ENCODE results near the gene RIPK3.
A peak's percentile ranks its signal among the peaks of the same experiment; 100 is the strongest.
"Not testable (repeated sequence)": the region's sequence is repeated elsewhere in the genome, so short reads cannot be mapped to it uniquely, and the experiment has no call there.

The RIPK3 gene

DNA sequence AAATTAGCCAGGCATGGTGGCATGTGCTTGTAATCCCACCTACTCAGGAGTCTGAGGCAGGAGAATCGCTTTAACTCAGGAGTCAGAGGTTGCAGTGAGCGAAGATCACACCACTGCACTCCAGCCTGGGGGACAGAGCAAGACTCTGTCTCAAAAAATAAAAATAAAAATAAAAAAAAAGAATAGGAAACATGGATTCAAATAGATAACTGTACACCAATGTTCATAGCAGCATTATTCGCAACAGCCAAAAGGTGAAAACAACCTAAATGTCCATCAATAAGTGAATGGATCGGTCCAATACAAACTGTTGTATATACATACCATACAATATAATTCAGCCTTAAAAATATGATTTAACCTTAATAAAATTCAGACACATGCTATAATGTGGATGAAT lies 3.1 kb upstream of the RIPK3 start:
- DNase-seq, result no peak

DNA sequence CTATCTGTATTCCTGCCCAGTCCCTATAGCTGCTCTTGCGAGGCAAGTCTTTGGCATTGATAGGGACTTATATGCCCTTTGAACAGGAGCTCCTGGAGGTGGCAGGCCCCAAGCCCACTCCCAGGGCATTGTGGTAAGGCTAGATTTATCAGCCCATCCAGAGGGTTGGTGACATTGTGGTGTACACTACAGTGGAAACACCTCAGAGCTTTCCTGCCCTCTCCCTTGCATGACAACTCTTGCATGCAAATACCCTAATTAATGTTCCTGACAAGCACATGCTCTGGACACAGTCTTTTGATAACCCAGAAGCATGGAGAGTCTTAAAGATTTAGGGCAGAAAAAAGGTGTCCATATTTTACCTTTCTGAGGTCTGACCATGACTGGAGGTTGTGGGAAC lies 815 bp upstream of the RIPK3 start:
- DNase-seq, result no peak

DNA sequence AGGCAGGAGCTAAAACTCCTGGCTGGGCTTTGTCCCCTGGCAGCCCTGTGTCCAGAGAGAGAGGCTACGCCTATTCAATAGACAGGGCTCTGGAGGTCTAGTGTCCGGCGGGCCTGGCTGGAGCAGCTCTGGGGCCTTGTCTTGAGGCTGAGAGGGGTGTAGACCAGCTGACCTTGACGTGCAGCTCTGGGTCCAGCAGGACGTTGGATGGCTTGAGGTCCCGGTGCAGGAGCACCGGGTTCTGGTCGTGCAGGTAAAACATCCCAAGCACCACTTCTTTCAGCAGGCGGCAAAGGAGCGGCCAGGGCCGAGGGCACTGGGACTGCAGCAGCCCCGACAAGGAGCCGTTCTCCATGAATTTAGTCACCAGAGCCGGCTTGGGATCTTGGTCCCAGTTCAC lies 948 bp downstream of the RIPK3 start:
- no peak for DNase-seq

DNA sequence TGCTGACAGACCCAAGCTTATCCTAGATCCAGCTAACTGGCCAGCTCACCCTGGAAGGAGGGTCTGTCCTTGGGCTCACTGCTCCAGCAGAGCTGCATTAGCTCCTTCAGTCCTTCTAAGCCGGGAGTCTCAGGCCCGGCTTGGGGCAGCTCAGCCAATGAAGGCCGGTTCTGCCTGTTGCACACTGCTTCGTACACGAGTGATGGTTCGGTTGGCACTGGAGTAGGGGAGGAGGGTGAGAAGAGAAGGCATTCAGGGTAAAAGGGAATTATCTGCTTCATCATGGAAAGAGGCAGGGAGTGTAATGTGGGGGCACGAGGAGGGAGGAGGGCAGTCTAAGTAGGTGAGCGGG lies 2.0 kb downstream of the RIPK3 start:
- no peak for DNase-seq

DNA sequence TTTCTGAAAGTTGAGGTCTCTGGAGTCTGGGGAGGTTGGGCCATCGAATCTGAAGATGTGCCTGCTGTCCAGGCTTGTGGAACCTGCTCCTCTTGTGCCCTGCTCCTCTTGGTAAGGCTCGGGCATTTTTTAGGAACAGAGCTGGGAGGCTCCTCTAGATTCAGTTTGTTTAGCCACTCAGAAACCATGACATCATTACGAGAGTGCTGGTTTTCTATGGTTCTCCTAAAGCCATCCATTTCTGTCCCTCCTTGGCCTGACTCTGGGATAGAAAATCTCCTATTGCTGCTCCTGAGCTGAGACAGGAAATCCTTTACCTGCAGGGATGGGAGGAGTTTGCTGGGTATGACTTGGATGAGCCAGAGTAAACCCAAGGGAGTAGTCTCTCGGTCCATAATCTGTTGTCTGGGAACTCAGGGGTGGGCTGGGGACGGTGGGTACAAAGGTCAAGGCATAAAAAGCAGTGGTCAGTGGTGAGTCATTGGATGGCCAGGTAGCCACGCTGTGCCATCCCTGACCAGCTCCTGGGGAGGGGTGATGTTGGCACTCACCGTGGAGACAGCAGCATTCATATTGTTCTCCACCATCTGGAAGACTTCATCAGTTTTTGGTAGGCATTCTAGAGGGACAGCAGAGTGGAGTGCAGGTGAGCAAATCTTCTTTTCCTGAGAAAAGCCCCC lies 2.5 kb downstream of the RIPK3 start:
- DNase-seq, result no peak

DNA sequence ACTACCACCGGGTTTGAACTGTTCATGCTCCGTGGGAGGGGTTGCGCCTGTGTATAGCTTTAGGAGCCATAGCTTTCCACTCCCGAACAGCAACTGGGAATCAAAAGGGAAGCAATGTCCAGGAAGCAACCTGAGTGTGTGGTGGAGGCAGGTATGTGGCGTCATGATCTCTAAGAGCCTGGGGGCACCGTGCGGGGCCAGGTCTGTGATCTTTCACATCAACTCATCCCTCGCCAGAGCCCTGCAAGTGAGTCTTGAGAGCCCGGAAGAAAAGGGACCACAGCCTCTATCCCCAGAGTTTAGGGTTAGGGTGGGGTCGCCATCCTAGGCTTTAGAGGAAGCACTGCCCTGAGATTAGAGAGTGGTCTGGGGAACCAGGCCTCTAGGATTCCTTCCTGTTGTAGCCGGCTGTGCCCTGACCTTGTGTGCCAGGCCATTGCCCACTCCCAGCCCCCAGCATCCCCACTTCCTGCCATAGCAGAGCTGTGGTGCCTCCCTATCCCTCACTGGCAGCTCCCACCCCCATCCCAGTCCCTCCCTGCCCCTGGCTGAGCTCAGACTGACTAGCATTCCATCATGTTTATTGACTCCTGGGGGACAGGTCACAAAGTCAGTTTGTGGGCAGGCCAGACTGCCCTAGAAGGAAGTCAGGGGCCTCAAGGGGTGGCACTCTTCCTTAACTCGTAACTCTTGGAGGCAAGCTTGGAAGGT lies 4.2 kb downstream of the RIPK3 start:
- DNase-seq, result no peak

DNA sequence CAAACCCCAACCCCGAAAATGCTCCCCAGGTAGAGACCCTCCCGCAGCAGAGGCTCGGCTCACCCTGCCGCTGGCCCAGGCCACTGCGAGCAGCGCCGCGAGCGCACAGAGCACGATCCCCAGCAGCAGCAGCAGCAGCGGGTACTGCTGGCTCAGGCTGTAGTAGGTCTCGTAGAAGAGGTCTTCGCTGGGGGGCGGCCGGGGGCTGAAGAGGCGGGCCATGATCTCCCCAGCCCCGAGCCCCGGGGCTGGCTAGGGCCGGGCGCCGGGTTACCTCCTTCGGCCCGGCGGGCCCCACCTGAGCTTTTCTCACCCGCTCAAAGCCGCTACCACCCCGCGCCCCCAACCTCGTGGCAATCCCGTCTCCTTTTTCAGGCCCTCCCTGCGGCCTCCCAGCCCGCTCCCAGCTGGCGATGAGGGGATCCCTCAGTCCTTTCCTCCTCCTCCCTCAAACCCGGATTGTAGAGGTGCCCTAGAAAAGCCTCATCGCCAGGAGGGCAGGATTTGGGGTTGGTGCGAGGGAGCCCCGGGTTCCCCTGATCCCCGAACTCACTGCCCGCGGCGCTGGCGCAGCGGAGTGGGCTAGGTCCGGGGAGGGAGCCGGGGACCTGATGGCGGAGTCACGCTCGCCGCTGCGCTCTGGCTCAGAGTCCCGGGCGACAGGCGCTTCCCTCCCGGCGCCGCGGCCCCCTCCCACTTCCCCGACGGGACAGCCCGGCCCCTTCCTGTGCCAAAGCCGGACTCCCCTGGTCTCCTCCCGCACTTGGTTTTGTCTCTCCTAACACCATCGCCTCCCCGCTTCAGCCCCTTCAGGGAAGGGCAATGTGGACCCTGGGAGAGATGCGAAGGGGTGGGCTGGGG lies 5.1 kb downstream of the RIPK3 start, which contains the start of gene ADCY4:
Gene ADCY4, minus strand, starts transcription at position 641 of the 861 bp plus-strand sequence. Its CDS starts 419 bp downstream, at position 222.
- no peak for DNase-seq

- DNase-seq, result peak; percentile 89
Measured at GRCh38 chr14:24332268-24332993, 7.4 kb downstream of the RIPK3 start.

DNA sequence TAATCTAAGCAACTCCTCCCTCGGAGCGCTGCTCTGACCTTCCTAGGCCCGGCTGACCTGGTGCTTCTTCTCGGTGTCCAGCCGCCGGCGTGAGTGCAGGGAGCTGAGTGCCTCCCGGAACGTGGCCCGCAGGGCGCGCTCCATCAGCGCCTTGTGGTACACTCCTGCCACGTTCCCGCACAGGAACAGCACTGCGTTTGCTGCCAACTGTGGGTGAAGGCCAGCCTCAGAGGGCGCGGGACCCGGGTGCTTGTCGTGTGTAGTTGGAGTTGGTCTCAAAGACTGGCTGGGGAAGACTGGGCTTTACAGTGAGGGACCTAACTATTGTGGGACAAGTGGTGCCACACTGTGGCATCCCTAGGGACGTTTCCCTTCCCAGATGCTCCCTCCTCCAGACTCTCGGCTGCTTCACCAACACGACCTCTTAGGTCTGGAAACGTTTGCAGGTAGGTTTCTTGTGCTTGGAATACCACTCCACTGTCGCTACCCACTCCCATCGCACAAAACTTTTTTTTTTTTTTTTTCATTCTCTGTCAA lies 8.0 kb downstream of the RIPK3 start:
- no peak for DNase-seq

DNA sequence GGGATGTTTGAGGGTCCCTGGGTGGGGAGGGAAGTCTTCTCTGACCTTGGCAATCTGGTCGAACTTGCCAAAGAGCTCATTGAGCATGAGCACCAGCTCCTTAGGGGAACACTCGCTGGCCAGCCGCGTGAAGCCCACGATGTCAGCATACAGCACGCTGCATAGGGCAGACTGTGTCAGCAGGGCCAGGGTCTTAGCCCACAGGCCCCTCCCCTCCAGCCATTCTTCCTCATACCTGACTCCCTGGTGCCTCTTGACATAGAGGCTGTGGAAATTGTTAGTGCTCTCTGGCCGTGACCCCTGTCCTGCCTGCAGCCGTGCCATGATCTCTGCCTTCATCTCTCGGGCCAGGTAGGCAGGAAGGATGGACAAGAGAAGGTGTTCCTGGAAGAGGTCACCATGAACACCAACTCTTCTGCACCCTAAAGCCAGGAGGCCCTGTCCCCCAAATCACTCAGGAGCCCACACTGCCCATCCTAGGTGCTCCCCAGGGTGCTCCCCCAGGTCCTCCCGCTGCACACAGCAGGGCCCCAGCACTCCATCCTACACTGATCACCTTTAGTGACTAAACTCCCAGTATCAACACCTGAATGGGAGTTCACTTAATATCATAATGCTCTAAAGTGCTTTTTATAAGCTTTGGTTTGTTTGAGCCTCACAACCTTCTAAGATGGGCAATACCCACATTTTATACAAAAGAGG lies 8.7 kb downstream of the RIPK3 start:
- no peak for DNase-seq

GRCh38 chr14:24329736-24330135 lies 10.1 kb downstream of the RIPK3 start:
- peak; percentile 63 for DNase-seq

DNA sequence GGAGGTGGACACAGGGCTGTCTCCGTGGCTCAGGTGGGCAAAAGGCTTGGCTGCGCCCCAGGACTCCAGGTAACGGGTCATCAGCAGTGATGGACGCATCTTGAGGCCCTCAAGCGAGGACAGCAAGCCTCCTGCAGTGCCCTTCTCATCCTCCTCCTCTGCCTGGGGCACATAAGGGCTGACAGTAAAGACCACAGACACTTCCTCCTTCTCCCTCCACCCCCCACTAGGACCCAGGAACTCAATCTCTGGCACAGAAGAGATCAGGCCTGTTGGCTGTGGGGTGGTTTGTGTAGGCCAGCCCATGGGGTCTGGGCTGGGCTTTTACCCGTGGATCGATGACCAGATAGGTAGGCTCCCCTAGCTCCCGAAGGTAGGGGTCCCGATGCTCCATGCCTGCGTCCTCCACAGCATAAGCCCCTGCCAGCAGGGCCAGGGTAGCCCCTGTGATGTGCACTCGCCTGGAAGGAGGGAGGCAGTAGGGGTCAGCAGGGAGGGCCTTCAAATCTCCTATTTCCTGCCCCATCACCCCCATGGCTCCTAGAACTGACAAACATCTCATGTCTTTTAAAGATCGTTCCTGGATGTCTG lies 10.6 kb downstream of the RIPK3 start:
- no peak for DNase-seq

DNA sequence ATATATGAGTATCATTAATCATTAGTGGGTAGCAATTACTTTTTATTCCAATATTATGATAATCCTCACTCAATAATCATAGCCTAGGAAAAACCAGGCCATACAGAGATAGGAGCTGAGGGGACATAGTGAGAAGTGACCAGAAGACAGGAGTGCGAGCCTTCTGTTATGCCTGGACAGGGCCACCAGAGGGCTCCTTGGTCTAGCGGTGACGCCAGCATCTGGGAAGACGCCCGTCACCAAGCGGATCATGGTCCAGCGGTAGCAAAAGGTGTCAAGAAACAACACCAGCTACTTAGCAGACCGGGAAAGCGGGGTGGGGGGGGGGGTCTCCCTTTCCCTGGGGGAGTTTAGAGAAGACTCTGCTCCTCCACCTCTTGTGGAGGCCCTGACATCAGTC lies 11.9 kb downstream of the RIPK3 start:
- DNase-seq, result not testable (repeated sequence)

DNA sequence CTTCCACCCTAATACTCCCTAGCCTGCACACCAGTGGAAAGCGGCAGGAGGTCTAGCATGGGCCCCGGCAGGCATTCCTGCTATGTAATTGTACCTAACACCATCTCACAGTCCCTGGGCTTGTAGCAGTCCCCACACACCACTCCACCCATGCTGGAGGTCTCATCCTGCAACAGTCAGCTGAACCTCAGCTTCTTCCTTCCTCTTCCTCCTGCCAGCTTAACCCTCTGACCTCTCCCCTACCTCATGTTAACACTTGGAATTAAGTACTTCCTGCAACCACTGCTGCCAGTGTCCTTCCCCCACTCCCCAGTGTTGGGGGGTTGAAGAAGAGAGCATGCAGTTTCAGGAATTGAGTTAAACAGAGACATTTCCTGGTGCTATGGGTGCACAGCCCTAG lies 12.5 kb downstream of the RIPK3 start:
- no peak for DNase-seq

DNA sequence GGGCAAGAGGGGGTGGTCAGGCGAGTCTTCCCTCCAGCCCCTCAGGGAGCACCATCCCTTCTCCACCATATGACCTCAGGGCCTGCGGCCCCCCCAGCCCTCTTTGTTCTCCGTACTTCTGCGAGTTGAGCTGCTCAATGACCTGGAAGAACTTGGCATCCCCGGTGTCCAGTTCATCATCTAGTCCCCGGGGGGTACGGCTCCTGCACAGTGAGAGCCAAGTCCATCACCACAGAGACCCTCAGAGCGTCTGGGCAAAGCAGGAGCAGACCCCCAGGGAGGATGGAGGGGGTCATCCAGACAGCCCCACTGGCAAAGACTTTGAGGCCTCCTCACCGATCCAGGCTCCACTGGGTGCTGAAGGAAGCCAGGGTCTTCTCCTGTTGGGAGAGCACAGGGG lies 13.8 kb downstream of the RIPK3 start:
- no peak for DNase-seq

DNA sequence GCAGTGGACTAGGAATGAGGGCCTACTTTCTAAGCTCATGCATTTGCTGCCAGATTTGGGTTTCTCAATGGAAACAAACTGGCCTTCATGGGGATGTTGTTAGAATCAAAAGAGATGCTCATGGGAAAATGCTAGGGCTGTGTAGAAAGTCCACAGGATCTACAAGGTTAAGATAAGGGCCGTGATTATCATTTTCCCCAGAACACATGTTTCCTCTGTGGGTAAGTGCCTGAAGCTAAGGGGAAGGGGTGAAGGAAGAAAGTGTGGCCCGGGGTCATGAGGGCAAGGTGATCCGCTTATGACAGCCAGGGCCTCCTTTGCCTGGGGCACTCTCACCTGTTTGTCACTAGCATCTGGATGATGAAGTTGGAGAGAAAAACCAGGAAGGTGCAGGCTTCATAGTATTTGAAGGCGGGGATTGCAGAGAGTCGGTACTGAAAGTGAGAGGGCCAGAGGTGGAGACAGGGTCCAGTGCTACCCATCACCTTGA lies 14.7 kb downstream of the RIPK3 start:
- DNase-seq, result no peak

- DNase-seq, result no peak
Measured at GRCh38 chr14:24324024-24324423, 15.8 kb downstream of the RIPK3 start.

- no peak for DNase-seq
Measured at GRCh38 chr14:24323341-24323740, 16.4 kb downstream of the RIPK3 start.

GRCh38 chr14:24322672-24323071 lies 17.1 kb downstream of the RIPK3 start:
- no peak for DNase-seq

GRCh38 chr14:24321212-24321975 lies 18.4 kb downstream of the RIPK3 start:
- DNase-seq, result no peak
